ENCODE results near the gene CNTN2. TPM values are rescaled to one million over a fixed set of nuclear protein-coding genes. Genes with fewer than 3 reads are reported as not detected.

CNTN2 gene, protein sequence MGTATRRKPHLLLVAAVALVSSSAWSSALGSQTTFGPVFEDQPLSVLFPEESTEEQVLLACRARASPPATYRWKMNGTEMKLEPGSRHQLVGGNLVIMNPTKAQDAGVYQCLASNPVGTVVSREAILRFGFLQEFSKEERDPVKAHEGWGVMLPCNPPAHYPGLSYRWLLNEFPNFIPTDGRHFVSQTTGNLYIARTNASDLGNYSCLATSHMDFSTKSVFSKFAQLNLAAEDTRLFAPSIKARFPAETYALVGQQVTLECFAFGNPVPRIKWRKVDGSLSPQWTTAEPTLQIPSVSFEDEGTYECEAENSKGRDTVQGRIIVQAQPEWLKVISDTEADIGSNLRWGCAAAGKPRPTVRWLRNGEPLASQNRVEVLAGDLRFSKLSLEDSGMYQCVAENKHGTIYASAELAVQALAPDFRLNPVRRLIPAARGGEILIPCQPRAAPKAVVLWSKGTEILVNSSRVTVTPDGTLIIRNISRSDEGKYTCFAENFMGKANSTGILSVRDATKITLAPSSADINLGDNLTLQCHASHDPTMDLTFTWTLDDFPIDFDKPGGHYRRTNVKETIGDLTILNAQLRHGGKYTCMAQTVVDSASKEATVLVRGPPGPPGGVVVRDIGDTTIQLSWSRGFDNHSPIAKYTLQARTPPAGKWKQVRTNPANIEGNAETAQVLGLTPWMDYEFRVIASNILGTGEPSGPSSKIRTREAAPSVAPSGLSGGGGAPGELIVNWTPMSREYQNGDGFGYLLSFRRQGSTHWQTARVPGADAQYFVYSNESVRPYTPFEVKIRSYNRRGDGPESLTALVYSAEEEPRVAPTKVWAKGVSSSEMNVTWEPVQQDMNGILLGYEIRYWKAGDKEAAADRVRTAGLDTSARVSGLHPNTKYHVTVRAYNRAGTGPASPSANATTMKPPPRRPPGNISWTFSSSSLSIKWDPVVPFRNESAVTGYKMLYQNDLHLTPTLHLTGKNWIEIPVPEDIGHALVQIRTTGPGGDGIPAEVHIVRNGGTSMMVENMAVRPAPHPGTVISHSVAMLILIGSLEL
- total RNA-seq, result under 1 TPM in 1 of 4 donors, not detected in 3; 0.19 TPM

DNA sequence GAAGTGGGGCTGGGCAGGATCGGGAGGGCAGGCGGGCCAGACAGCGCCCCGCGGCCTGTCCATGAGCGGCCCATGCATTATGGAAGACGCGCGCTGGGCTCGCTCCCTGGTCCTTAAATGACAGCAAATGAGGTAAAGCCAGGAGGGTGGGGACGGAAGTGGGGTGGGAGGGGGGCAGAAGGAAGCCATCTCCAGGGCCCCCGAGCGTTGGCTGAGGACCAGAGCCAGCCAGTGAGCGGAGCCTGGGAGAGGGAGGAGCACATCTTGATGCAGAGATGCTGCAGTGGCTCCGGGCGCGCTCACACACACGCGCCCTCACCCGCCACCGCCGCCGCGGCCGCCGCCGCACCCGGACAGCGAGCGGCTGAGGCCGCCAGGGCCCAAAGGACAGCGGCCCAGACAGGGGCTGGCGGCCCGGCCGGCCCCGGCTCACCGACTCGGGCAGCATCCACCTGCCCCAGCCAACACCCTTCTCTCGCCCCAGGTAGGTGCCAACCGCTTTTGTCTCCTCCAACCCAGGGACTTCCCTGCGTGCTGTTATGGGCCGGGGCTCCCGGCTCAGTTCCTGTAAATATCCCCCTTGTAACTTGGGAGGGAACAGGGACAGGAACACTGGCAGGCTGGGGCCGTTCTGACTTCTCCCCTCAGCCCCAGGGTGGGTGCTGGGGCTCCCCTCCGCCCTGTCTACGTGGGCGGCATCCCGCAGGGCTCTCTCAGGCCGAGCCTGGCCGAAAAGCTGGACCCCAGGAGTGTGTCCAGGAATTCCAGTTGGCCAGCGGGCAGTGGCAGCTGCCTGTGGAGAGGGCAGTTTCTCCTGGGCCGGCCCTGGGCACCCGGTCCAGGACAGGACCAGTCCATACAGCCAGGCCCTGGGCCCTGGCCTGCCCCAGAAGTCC lies at the start of gene CNTN2:
Gene CNTN2, plus strand, starts transcription at position 302 of the 896 bp plus-strand sequence. CDS start 9,974 bp downstream, outside the sequence.
- no peak for TF ChIP-seq CTCF (IDR thresholded peaks at IDR 0.05; ENCODE audit: low read depth)

- no peak for TF ChIP-seq CTCF (IDR thresholded peaks at IDR 0.05; ENCODE audit: low read depth)
These were observed 48.7 kb upstream of the CNTN2 start for GRCh38 chr1:204994086-204994862.

DNA sequence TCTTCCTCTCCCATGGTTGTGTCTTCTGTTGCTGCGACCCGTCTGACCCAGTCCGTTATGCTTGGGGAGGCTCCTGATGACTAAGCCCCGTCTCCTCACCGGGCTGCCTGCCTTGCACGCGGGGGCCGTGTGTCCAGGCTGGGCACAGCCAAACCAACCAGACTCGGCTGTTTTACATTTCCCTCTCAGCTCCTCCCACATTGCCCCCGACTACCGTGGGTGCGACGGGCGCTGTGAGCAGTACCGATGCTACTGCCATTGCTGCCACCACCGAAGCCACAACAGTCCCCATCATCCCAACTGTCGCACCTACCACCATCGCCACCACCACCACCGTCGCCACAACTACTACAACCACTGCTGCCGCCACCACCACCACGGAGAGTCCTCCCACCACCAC lies 46.0 kb upstream of the CNTN2 start:
- no peak for TF ChIP-seq CTCF (IDR thresholded peaks at IDR 0.05; ENCODE audit: low read depth)

DNA sequence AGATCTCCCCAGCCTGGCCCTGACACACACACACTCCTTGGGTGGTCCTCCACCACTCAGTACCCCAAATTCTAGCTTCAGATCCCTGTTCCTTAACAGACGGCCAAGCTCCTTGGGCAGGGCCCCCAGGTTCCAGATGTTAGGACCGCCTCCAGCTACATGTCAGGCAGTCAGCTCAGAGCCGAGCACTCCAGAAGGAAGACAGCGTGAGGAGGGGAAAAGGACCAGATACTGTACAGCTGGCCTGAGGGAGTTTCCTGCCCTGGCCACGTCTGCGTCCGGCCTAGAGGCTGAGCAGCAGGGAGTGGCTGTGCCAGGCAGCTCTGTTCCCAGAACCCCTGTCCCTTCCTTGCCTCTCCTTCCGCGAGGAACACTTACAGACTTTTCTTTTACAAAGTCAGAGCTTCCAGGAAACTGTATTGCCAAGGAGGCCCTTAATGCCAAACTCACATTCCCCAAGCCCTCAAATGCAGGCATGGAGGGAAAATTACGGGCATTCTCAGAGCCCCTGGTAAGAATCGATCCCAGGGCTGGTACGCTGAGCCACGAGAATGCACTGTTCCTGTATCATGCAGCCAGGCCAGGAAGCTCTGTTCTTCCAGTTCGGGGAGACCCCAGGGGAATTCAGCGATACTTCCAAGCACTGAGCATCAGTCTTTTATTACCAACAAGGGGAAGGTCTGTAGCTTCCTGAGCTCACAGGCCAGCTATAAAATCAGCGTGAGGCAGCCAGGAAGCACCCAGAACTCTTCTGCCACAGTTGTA lies 45.2 kb upstream of the CNTN2 start:
- TF ChIP-seq CTCF (IDR thresholded peaks at IDR 0.05; ENCODE audit: low read depth), result no peak

GRCh38 chr1:205001162-205001561 lies 41.9 kb upstream of the CNTN2 start:
- no peak for TF ChIP-seq CTCF (IDR thresholded peaks at IDR 0.05; ENCODE audit: low read depth)

GRCh38 chr1:205002705-205003104 lies 40.3 kb upstream of the CNTN2 start:
- TF ChIP-seq CTCF (IDR thresholded peaks at IDR 0.05; ENCODE audit: low read depth), result no peak

Data from subcutaneous adipose tissue (tissue), 4 donors.